Right cardiac atrium (tissue), 5 donors: ENCODE data around the gene IPO13. TPM values are rescaled to one million over a fixed set of nuclear protein-coding genes. Genes with fewer than 3 reads are reported as not detected.

Source experiments
- ATAC-seq, 2 donors: fragments of 200-7000 bp; cut with Tn5 transposase; one replicate each; pipeline versions ENCODE4 v1.8.0 to v1.9.1; 2020; ENCODE audit warnings: moderate library complexity in 2 of 2, mild to moderate bottlenecking in 1 of 2
- DNase-seq, 3 donors: peaks; one replicate each; pipeline ENCODE4 v3.0.0-alpha.2; 2020
- H3K27ac ChIP-seq: one replicate; pipeline ENCODE4 v1.5.1; 2013; ENCODE audit warnings: mild to moderate bottlenecking, low read length, control low read depth, moderate library complexity
- H3K27me3 ChIP-seq: one replicate; pipeline ENCODE4 v1.6.1; 2013; ENCODE audit not compliant: control insufficient read depth, insufficient read depth
- H3K4me1 ChIP-seq: one replicate; pipeline ENCODE4 v1.6.1; 2013; ENCODE audit warnings: low read length; ENCODE audit not compliant: control insufficient read depth, insufficient read depth
- H3K4me3 ChIP-seq: one replicate; pipeline ENCODE4 v1.5.1; 2013; ENCODE audit warnings: low read length, control low read depth
- H3K9me3 ChIP-seq: one replicate; pipeline ENCODE4 v1.6.1; 2013; ENCODE audit warnings: low read length; ENCODE audit not compliant: control insufficient read depth
- WGBS: extraction: QIAGEN DNeasy Blood & Tissue Kit; methylation state at CpG from one replicate; pipeline ENCODE4 v1.1.7; 2013; 5-methylcytosine and 5-hydroxymethylcytosine counted together
- intact Hi-C, 4 donors: fragments of 100-400 bp; cut with DNase I; formaldehyde crosslinking; loops; one replicate each; pipeline versions ENCODE4 v1.11.0 to v1.14.0; 2022 to 2023
- polyA plus RNA-seq: library from polyadenylated mRNA; stranded (reverse); fragments of 200-250 nt; gene quantifications from one replicate; pipeline ENCODE4 v1.2.3, GENCODE V29; 2013
- total RNA-seq, 4 donors: library from RNA; stranded (reverse); fragmentation: NEBNext Ultra II Directional; extraction: Animal tissue kit (Norgen Biotek cat#: 25700); gene quantifications; one replicate each; pipeline ENCODE4 v1.2.1, GENCODE V29; 2021
- donor health status: healthy with polysubstance abuse.
- donor health status: DM: no; HTN: yes; CAD: no.
- donor health status: DM: no; HTN: no; CAD: no.
- donor health status: DM: no; HTN: yes; CAD: no; lungs with severe emphysema.
- donor health status: DM: yes; HTN: yes; CAD: no.

The IPO13 gene
- total and polyA plus RNA-seq, 5 donors, result 18.6 to 31.2 (median 28.7) TPM

DNA sequence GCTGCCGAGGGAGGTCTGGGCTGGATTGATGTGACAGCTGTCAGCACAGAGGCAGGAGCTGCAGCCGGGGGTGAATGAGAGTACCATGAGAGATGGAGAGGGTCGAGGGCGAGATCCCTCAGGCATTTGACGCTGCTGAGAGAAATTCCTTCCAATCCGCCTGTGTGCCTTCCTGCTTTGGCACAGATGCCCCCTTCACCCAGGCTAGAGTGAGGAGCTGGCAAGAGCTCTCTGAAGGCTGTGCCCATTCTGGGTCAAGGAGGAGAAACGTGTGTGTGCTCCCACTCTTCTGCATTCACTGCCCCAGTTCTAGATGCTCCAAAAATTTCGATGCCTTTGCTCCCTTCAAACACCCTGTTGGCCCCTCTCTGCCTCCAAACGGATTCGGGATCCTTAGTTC is 8.4 kb upstream of the IPO13 start:
- ATAC-seq (no peak), DNase-seq (no peak)
- no peaks in the 10 kb centered on the region for H3K9me3 ChIP-seq
- intact Hi-C loops, result loop anchor here in 3 of 4 donors (5.0 kb wide), 2 partner anchors 176 to 411 kb away; no protein-coding TSS in a partner anchor
- no peaks in the 10 kb centered on the region for H3K27me3 ChIP-seq
- H3K27ac ChIP-seq, result no peak overlapping the region
- no peak overlapping the region for H3K4me3 ChIP-seq
- peaks cover 4% of the 10 kb centered on the region for H3K4me1 ChIP-seq
- WGBS, result 75% methylated on average over 10 of the region's 10 CpGs

DNA sequence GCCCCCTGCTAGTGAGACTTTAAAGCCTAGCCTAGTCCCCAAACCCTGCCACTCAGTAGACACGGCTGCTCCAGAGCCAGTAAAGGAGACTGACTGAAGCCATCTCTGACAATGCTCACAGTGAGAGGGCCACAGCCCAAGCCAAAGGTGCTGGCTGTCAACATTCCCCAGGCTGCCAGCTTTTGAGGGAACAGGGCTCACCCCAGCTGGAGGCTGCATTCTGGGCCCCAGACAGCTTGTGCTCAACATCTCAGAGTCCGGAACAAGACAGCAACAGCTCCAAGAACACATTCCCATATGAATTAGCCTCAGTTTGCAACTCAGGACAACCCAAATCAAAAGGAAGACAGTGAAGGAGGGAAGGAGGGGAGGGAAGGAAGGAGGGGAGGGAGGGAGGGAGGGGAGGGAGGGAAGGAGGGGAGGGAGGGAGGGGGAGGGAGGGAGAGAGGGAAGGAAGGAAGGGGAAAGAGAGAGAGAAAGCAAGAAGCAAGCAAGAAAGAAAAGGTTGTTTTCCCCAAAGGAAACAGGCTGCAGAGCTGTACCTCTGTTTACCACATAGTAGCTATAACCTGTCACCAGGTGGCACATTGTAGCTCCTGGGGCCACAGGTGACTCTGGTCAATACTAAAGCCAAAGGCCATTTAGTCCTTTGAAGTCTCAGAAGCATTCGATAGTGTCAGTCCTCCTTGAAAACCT is 7.7 kb upstream of the IPO13 start:
- H3K4me3 ChIP-seq, result no peak overlapping the region
- H3K27me3 ChIP-seq, result no peaks in the 10 kb centered on the region
- ATAC-seq (peak; percentile 45 to 67), DNase-seq (peak in 2 of 3 donors; percentile 80 to 86)
- H3K9me3 ChIP-seq, result no peaks in the 10 kb centered on the region
- intact Hi-C loops, result loop anchor here in 3 of 4 donors (5.0 kb wide), 2 partner anchors 177 to 412 kb away; no protein-coding TSS in a partner anchor
- H3K27ac ChIP-seq, result no peak overlapping the region
- 52% methylated on average over 3 of the region's 3 CpGs for WGBS
- peaks cover 4% of the 10 kb centered on the region for H3K4me1 ChIP-seq

GRCh38 chr1:43942411-43942810 is 4.3 kb upstream of the IPO13 start:
- H3K4me3 ChIP-seq, result no peak overlapping the region
- H3K27ac ChIP-seq, result no peak overlapping the region
- ATAC-seq (no peak), DNase-seq (no peak)
- no peaks in the 10 kb centered on the region for H3K27me3 ChIP-seq
- H3K9me3 ChIP-seq, result no peaks in the 10 kb centered on the region
- intact Hi-C loops, result no loop called here
- 87% methylated on average over 3 of the region's 3 CpGs for WGBS
- no peaks in the 10 kb centered on the region for H3K4me1 ChIP-seq

DNA sequence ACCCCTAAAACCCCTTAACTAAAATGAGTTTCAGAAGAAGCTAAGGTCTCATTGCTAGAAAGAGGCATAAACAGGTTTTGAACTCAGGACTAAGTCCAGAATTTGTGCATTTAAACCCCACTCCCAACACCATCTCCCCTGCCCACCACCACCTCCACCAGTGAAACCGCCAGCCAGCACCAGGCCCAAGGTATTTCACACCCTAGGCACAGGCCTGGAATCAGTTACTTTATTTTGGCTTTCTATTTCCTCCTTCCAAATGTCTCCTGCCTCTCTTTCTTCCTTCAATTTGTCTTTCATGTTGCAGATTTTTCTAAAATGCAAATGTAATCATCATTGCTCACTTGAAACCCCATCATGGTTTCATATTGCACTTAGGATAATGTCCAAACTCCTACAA is 1.9 kb upstream of the IPO13 start:
- no peak for ATAC-seq
- no peaks in the 10 kb centered on the region for H3K4me1 ChIP-seq
- intact Hi-C loops, result no loop called here

DNA sequence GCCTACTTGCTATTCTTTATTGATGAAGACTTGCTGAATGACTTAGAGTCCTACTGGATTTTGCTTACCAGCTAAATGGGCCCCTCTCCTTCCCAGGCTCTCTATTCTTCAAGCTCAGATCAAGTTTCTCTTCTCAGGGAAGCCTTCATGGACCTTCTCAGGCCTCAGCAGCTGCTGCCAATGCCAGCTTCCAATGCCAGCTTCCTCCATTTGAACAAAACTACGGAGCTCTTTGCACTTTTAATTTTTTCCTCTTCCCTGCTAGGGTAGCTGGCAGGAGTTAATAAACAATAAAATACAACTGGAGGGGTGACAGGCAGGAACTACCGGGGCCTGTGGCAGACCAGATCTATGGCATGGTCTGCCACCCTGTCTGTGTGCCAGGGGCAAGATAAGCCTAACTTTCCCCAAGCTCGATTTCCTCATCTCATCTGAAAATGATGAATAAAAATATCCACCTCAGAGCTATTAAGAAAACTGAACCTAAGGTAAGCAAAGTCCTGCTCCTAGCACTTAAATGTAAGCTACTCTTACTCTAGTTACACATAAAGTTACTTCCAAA is 995 bp upstream of the IPO13 start:
- Histone ChIP-seq H3K27me3 (no peaks in the 10 kb centered on the region), H3K27ac (no peak overlapping the region), H3K9me3 (no peaks in the 10 kb centered on the region), H3K4me1 (no peaks in the 10 kb centered on the region), H3K4me3 (peak overlapping the region; percentile 57)
- DNase-seq (peak in 1 of 3 donors; percentile 56), ATAC-seq (no peak)
- intact Hi-C loops, result no loop called here
- 11% methylated on average over 3 of the region's 3 CpGs for WGBS

More for the DNA sequence above, 1.9 kb upstream of the IPO13 start:
- no peak for DNase-seq
- no peak overlapping the region for H3K27ac ChIP-seq
- H3K4me3 ChIP-seq, result no peak overlapping the region
- H3K27me3 ChIP-seq, result no peaks in the 10 kb centered on the region
- 97% methylated on average over 1 of the region's 1 CpG for WGBS
- H3K9me3 ChIP-seq, result no peaks in the 10 kb centered on the region

- peak overlapping the region; percentile 65 for H3K27ac ChIP-seq
- no peaks in the 10 kb centered on the region for H3K4me1 ChIP-seq
- ATAC-seq, result peak in 1 of 2 donors; percentile 0
- intact Hi-C loops, result no loop called here
- 4% methylated on average over 27 of the region's 27 CpGs for WGBS
- DNase-seq, result peak in 1 of 3 donors; percentile 61
- H3K4me3 ChIP-seq, result peak overlapping the region; percentile 57
- no peaks in the 10 kb centered on the region for H3K9me3 ChIP-seq
- no peaks in the 10 kb centered on the region for H3K27me3 ChIP-seq
Measured at GRCh38 chr1:43947061-43947873, 517 bp downstream of the IPO13 start.

DNA sequence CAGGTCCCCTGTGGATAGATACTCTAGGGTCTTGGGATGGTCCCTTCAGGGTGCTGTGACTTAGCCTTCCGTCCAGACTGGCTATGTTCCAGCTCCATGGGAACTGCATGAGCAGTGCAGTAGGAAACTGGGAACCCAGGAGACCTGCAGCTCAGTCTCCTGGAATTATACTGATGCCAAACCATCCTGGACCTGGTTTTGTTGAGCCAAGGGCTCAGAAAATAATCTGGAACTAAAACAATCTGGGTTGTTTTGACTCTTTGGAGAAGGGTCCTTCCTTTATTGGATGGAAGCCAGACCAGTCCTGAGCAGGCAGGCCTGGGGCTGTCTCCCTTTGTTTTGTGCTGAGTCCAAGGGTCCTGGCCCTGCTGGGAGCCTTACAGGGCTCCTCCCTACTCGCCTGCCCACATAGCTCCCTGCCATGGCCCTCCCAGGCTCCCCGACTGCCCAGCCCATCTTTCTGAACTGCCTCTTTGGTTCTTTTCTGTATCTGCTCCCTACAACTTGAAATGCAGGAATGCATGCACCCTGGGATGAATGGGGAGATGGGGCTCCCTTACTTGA is 1.2 kb downstream of the IPO13 start:
- Histone ChIP-seq H3K27me3 (no peaks in the 10 kb centered on the region), H3K4me1 (no peaks in the 10 kb centered on the region), H3K27ac (no peak overlapping the region), H3K9me3 (no peaks in the 10 kb centered on the region), H3K4me3 (peak overlapping the region; percentile 57)
- WGBS, result 22% methylated on average over 3 of the region's 3 CpGs
- DNase-seq, result no peak
- ATAC-seq, result no peak
- intact Hi-C loops, result no loop called here

DNA sequence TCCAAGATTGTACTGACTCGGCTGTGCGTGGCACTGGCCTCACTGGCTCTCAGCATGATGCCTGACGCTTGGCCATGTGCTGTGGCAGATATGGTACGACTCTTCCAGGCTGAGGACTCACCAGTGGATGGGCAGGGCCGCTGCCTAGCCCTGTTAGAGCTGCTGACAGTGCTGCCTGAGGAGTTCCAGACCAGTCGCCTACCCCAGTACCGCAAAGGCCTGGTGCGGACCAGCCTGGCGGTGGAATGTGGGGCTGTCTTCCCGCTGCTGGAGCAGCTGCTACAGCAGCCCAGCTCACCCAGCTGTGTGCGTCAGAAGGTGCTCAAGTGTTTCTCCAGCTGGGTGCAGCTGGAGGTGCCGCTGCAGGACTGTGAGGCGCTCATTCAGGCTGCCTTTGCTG is 2.9 kb downstream of the IPO13 start:
- Histone ChIP-seq H3K27ac (no peak overlapping the region), H3K4me1 (no peaks in the 10 kb centered on the region), H3K27me3 (no peaks in the 10 kb centered on the region), H3K4me3 (no peak overlapping the region), H3K9me3 (no peaks in the 10 kb centered on the region)
- WGBS, result 78% methylated on average over 13 of the region's 13 CpGs
- intact Hi-C loops, result no loop called here
- no peak for DNase-seq
- no peak for ATAC-seq

- Histone ChIP-seq H3K4me3 (no peak overlapping the region), H3K9me3 (no peaks in the 10 kb centered on the region), H3K27ac (no peak overlapping the region), H3K4me1 (no peaks in the 10 kb centered on the region), H3K27me3 (no peaks in the 10 kb centered on the region)
- intact Hi-C loops, result no loop called here
- 91% methylated on average over 4 of the region's 4 CpGs for WGBS
- ATAC-seq (no peak), DNase-seq (no peak)
Measured at GRCh38 chr1:43951021-43951985, 4.6 kb downstream of the IPO13 start.

DNA sequence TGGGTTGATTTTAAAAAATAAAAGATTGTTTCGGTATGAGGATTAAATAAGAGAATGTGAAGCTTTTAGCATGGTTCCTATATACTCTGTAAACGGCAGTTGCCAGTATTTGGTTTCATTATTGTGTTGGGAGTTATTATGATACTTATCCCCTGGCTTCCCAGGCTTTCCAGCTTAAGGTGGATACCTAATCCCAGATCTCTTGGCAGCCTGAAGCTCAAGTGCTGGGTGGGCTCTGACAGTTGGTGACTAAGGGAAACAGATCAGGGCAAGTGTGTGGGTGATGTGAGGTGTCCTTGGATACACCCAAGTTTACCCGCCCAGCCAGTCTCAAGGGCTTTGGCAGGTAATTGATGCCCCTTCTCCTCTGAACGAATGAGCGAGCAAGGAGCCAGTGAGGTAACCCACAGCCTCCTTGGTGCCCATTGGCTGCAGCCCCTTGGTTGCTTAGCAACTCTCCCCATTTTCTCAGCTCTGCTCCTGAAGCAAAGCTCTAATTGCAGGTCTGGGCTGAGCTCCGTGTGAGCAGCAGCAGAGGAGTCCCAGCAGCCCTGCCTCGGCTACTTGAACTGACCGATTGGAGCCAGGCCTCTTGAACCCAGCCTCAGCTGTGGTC is 6.1 kb downstream of the IPO13 start:
- Histone ChIP-seq H3K27me3 (no peaks in the 10 kb centered on the region), H3K4me1 (no peaks in the 10 kb centered on the region), H3K27ac (no peak overlapping the region), H3K4me3 (no peak overlapping the region), H3K9me3 (no peaks in the 10 kb centered on the region)
- DNase-seq, result no peak
- intact Hi-C loops, result no loop called here
- WGBS, result 71% methylated on average over 8 of the region's 8 CpGs
- no peak for ATAC-seq
